ENCODE data around the gene CSNK1G1. TPM values are rescaled to one million over a fixed set of nuclear protein-coding genes. Genes with fewer than 3 reads are reported as not detected.

CSNK1G1 gene
- total and polyA plus RNA-seq, 2 donors (not counting 1 experiment from before 2014, with no cell fraction given), result 18.2 to 27.1 TPM

GRCh38 chr15:64191971-64192830 is 163.8 kb downstream of the CSNK1G1 start:
- Histone ChIP-seq H4K20me1 (ENCODE audit: control insufficient read depth, extremely low read depth, insufficient read depth, low read length) (no peaks in the 10 kb centered on the region), H3K4me2 (ENCODE audit: extremely low read depth, insufficient read depth, low read length) (no peak overlapping the region), H3K9me3 (ENCODE audit: control insufficient read depth, insufficient read depth, low read depth, low read length) (no peaks in the 10 kb centered on the region), H3K27ac (ENCODE audit: insufficient read depth, low read length) (no peak overlapping the region), H2AFZ (ENCODE audit: low read length) (no peak overlapping the region), H3K9ac (ENCODE audit: insufficient read depth, low read length) (no peak overlapping the region), H3K4me1 (ENCODE audit: control insufficient read depth, extremely low read depth, insufficient read depth, low read length) (no peaks in the 10 kb centered on the region), H3K4me3 (replicated peaks in 1 of 4; ENCODE audit: control extremely low read depth in 1 of 4, insufficient read depth in 1 of 4, low read depth in 3 of 4, low read length in 4 of 4) (no peak overlapping the region), H3K36me3 (ENCODE audit: control insufficient read depth, insufficient read depth, low read length) (no peaks in the 10 kb centered on the region), H3K79me2 (ENCODE audit: control insufficient read depth, insufficient read depth, low read length) (no peaks in the 10 kb centered on the region), H3K27me3 (ENCODE audit: control insufficient read depth, insufficient read depth, low read length) (no peaks in the 10 kb centered on the region)
- DNase-seq (ENCODE audit: low read depth in 2 of 2), result no peak
- no peak for TF ChIP-seq CTCF (conservative IDR thresholded peaks at IDR 0.05 in 1 of 2, IDR thresholded peaks at IDR 0.05 in 1 of 2; ENCODE audit: low read depth in 1 of 2, low read length in 2 of 2)
- TF ChIP-seq EZH2 (IDR thresholded peaks at IDR 0.05; ENCODE audit: low read length, missing control alignments), result no peak

GRCh38 chr15:64187396-64188191 is 168.4 kb downstream of the CSNK1G1 start:
- Histone ChIP-seq H3K36me3 (ENCODE audit: control insufficient read depth, insufficient read depth, low read length) (peaks cover 2% of the 10 kb centered on the region), H3K27me3 (ENCODE audit: control insufficient read depth, insufficient read depth, low read length) (no peaks in the 10 kb centered on the region), H3K9ac (ENCODE audit: insufficient read depth, low read length) (no peak overlapping the region), H3K4me3 (replicated peaks in 1 of 4; ENCODE audit: control extremely low read depth in 1 of 4, insufficient read depth in 1 of 4, low read depth in 3 of 4, low read length in 4 of 4) (no peak overlapping the region), H3K27ac (ENCODE audit: insufficient read depth, low read length) (no peak overlapping the region), H3K9me3 (ENCODE audit: control insufficient read depth, insufficient read depth, low read depth, low read length) (no peaks in the 10 kb centered on the region), H3K79me2 (ENCODE audit: control insufficient read depth, insufficient read depth, low read length) (no peaks in the 10 kb centered on the region), H2AFZ (ENCODE audit: low read length) (no peak overlapping the region), H4K20me1 (ENCODE audit: control insufficient read depth, extremely low read depth, insufficient read depth, low read length) (no peaks in the 10 kb centered on the region), H3K4me2 (ENCODE audit: extremely low read depth, insufficient read depth, low read length) (no peak overlapping the region), H3K4me1 (ENCODE audit: control insufficient read depth, extremely low read depth, insufficient read depth, low read length) (no peaks in the 10 kb centered on the region)
- TF ChIP-seq EZH2 (IDR thresholded peaks at IDR 0.05; ENCODE audit: low read length, missing control alignments), result no peak
- no peak for TF ChIP-seq CTCF (conservative IDR thresholded peaks at IDR 0.05 in 1 of 2, IDR thresholded peaks at IDR 0.05 in 1 of 2; ENCODE audit: low read depth in 1 of 2, low read length in 2 of 2)
- no peak for DNase-seq (ENCODE audit: low read depth in 2 of 2)
